ENCODE data around the gene TMBIM6.

The TMBIM6 gene

GRCh38 chr12:49796155-49796554 is 54.8 kb downstream of the TMBIM6 start:
- Histone ChIP-seq H3K79me2 (ENCODE audit: control insufficient read depth, insufficient read depth, low read length) (no peaks in the 10 kb centered on the region), H4K5ac (ENCODE audit: low read length) (no peak overlapping the region), H3K18ac (ENCODE audit: low read length) (no peak overlapping the region), H3K27me3 (ENCODE audit: insufficient read depth, low read length, poor library complexity) (no peaks in the 10 kb centered on the region), H3K36me3 (ENCODE audit: control insufficient read depth, insufficient read depth, low read length) (no peaks in the 10 kb centered on the region), H3K4me2 (ENCODE audit: low read length) (no peak overlapping the region), H3K4me1 (ENCODE audit: control insufficient read depth, low read depth, low read length) (no peaks in the 10 kb centered on the region), H2BK15ac (replicated peaks; ENCODE audit: low read depth) (no peak overlapping the region), H3K23ac (ENCODE audit: low read length) (no peak overlapping the region), H3K9ac (ENCODE audit: low read length) (no peak overlapping the region), H3K4me3 (ENCODE audit: low read length) (no peak overlapping the region), H3K79me1 (ENCODE audit: low read length) (no peaks in the 10 kb centered on the region), H2BK120ac (ENCODE audit: low read depth, low read length) (no peak overlapping the region), H3K4ac (ENCODE audit: low read depth, low read length) (no peak overlapping the region), H4K8ac (ENCODE audit: low read depth, low read length) (no peak overlapping the region), H3K27ac (ENCODE audit: low read depth, low read length) (no peak overlapping the region), H2BK5ac (ENCODE audit: low read length) (no peak overlapping the region), H2AK5ac (ENCODE audit: low read length) (no peak overlapping the region), H3K56ac (ENCODE audit: low read length) (no peak overlapping the region)
- DNase-seq, result no peak
- WGBS (ENCODE audit: extremely low coverage, insufficient coverage, low lambda C conversion rate), result no CpG with 5 or more reads among the region's 12 CpGs

- H4K5ac ChIP-seq (ENCODE audit: low read length), result no peak overlapping the region
- H3K18ac ChIP-seq (ENCODE audit: low read length), result no peak overlapping the region
- H3K36me3 ChIP-seq (ENCODE audit: control insufficient read depth, insufficient read depth, low read length), result no peaks in the 10 kb centered on the region
- no CpG with 5 or more reads among the region's 17 CpGs for WGBS (ENCODE audit: extremely low coverage, insufficient coverage, low lambda C conversion rate)
- H3K4ac ChIP-seq (ENCODE audit: low read depth, low read length), result no peak overlapping the region
- H3K23ac ChIP-seq (ENCODE audit: low read length), result no peak overlapping the region
- no peak overlapping the region for H2BK15ac ChIP-seq (replicated peaks; ENCODE audit: low read depth)
- no peak overlapping the region for H2BK5ac ChIP-seq (ENCODE audit: low read length)
- no peak for DNase-seq
- no peak overlapping the region for H3K56ac ChIP-seq (ENCODE audit: low read length)
- H3K79me1 ChIP-seq (ENCODE audit: low read length), result no peaks in the 10 kb centered on the region
- H3K9ac ChIP-seq (ENCODE audit: low read length), result no peak overlapping the region
- H2AK5ac ChIP-seq (ENCODE audit: low read length), result no peak overlapping the region
- no peak overlapping the region for H3K27ac ChIP-seq (ENCODE audit: low read depth, low read length)
- H2BK120ac ChIP-seq (ENCODE audit: low read depth, low read length), result no peak overlapping the region
- H3K79me2 ChIP-seq (ENCODE audit: control insufficient read depth, insufficient read depth, low read length), result no peaks in the 10 kb centered on the region
- H3K4me3 ChIP-seq (ENCODE audit: low read length), result no peak overlapping the region
- no peaks in the 10 kb centered on the region for H3K4me1 ChIP-seq (ENCODE audit: control insufficient read depth, low read depth, low read length)
- H4K8ac ChIP-seq (ENCODE audit: low read depth, low read length), result no peak overlapping the region
- no peak overlapping the region for H3K4me2 ChIP-seq (ENCODE audit: low read length)
- H3K27me3 ChIP-seq (ENCODE audit: insufficient read depth, low read length, poor library complexity), result no peaks in the 10 kb centered on the region
These were observed 55.5 kb downstream of the TMBIM6 start for GRCh38 chr12:49796606-49797448.

- Histone ChIP-seq H3K27ac (ENCODE audit: low read depth, low read length) (no peak overlapping the region), H2BK120ac (ENCODE audit: low read depth, low read length) (no peak overlapping the region), H3K9ac (ENCODE audit: low read length) (no peak overlapping the region), H3K4me3 (ENCODE audit: low read length) (no peak overlapping the region), H4K8ac (ENCODE audit: low read depth, low read length) (no peak overlapping the region), H3K36me3 (ENCODE audit: control insufficient read depth, insufficient read depth, low read length) (no peaks in the 10 kb centered on the region), H4K5ac (ENCODE audit: low read length) (no peak overlapping the region), H3K18ac (ENCODE audit: low read length) (no peak overlapping the region), H3K4me2 (ENCODE audit: low read length) (no peak overlapping the region), H3K4me1 (ENCODE audit: control insufficient read depth, low read depth, low read length) (no peaks in the 10 kb centered on the region), H2BK15ac (replicated peaks; ENCODE audit: low read depth) (no peak overlapping the region), H3K4ac (ENCODE audit: low read depth, low read length) (no peak overlapping the region), H3K56ac (ENCODE audit: low read length) (no peak overlapping the region), H2AK5ac (ENCODE audit: low read length) (no peak overlapping the region), H3K27me3 (ENCODE audit: insufficient read depth, low read length, poor library complexity) (no peaks in the 10 kb centered on the region), H3K23ac (ENCODE audit: low read length) (no peak overlapping the region), H3K79me2 (ENCODE audit: control insufficient read depth, insufficient read depth, low read length) (no peaks in the 10 kb centered on the region), H3K79me1 (ENCODE audit: low read length) (no peaks in the 10 kb centered on the region), H2BK5ac (ENCODE audit: low read length) (no peak overlapping the region)
- no peak for DNase-seq
- no CpG with 5 or more reads among the region's 2 CpGs for WGBS (ENCODE audit: extremely low coverage, insufficient coverage, low lambda C conversion rate)
These were observed 56.1 kb downstream of the TMBIM6 start for GRCh38 chr12:49797449-49797776.

- no peak overlapping the region for H3K4ac ChIP-seq (ENCODE audit: low read depth, low read length)
- no peak overlapping the region for H3K27ac ChIP-seq (ENCODE audit: low read depth, low read length)
- H3K4me2 ChIP-seq (ENCODE audit: low read length), result no peak overlapping the region
- WGBS (ENCODE audit: extremely low coverage, insufficient coverage, low lambda C conversion rate), result no CpG with 5 or more reads among the region's 7 CpGs
- no peak overlapping the region for H2BK120ac ChIP-seq (ENCODE audit: low read depth, low read length)
- no peaks in the 10 kb centered on the region for H3K79me2 ChIP-seq (ENCODE audit: control insufficient read depth, insufficient read depth, low read length)
- no peak overlapping the region for H2BK15ac ChIP-seq (replicated peaks; ENCODE audit: low read depth)
- DNase-seq, result no peak
- no peak overlapping the region for H3K18ac ChIP-seq (ENCODE audit: low read length)
- H3K56ac ChIP-seq (ENCODE audit: low read length), result no peak overlapping the region
- no peak overlapping the region for H4K8ac ChIP-seq (ENCODE audit: low read depth, low read length)
- H3K23ac ChIP-seq (ENCODE audit: low read length), result no peak overlapping the region
- H3K4me1 ChIP-seq (ENCODE audit: control insufficient read depth, low read depth, low read length), result no peaks in the 10 kb centered on the region
- no peak overlapping the region for H3K4me3 ChIP-seq (ENCODE audit: low read length)
- H3K27me3 ChIP-seq (ENCODE audit: insufficient read depth, low read length, poor library complexity), result no peaks in the 10 kb centered on the region
- H2BK5ac ChIP-seq (ENCODE audit: low read length), result no peak overlapping the region
- no peak overlapping the region for H2AK5ac ChIP-seq (ENCODE audit: low read length)
- H4K5ac ChIP-seq (ENCODE audit: low read length), result no peak overlapping the region
- H3K9ac ChIP-seq (ENCODE audit: low read length), result no peak overlapping the region
- H3K79me1 ChIP-seq (ENCODE audit: low read length), result no peaks in the 10 kb centered on the region
- H3K36me3 ChIP-seq (ENCODE audit: control insufficient read depth, insufficient read depth, low read length), result no peaks in the 10 kb centered on the region
These were observed 56.9 kb downstream of the TMBIM6 start for GRCh38 chr12:49798248-49798647.

GRCh38 chr12:49798934-49799333 is 57.6 kb downstream of the TMBIM6 start:
- H4K5ac ChIP-seq (ENCODE audit: low read length), result no peak overlapping the region
- H3K18ac ChIP-seq (ENCODE audit: low read length), result no peak overlapping the region
- H2AK5ac ChIP-seq (ENCODE audit: low read length), result no peak overlapping the region
- H3K23ac ChIP-seq (ENCODE audit: low read length), result no peak overlapping the region
- H3K79me2 ChIP-seq (ENCODE audit: control insufficient read depth, insufficient read depth, low read length), result no peaks in the 10 kb centered on the region
- H3K56ac ChIP-seq (ENCODE audit: low read length), result no peak overlapping the region
- no peaks in the 10 kb centered on the region for H3K79me1 ChIP-seq (ENCODE audit: low read length)
- H3K4ac ChIP-seq (ENCODE audit: low read depth, low read length), result no peak overlapping the region
- no peak for DNase-seq
- H3K9ac ChIP-seq (ENCODE audit: low read length), result no peak overlapping the region
- H2BK120ac ChIP-seq (ENCODE audit: low read depth, low read length), result no peak overlapping the region
- H2BK5ac ChIP-seq (ENCODE audit: low read length), result no peak overlapping the region
- H3K36me3 ChIP-seq (ENCODE audit: control insufficient read depth, insufficient read depth, low read length), result no peaks in the 10 kb centered on the region
- H3K4me3 ChIP-seq (ENCODE audit: low read length), result no peak overlapping the region
- no peak overlapping the region for H3K27ac ChIP-seq (ENCODE audit: low read depth, low read length)
- no CpG with 5 or more reads among the region's 2 CpGs for whole genome bisulfite sequencing (ENCODE audit: extremely low coverage, insufficient coverage, low lambda C conversion rate)
- H3K4me2 ChIP-seq (ENCODE audit: low read length), result no peak overlapping the region
- no peak overlapping the region for H2BK15ac ChIP-seq (replicated peaks; ENCODE audit: low read depth)
- H3K4me1 ChIP-seq (ENCODE audit: control insufficient read depth, low read depth, low read length), result no peaks in the 10 kb centered on the region
- no peak overlapping the region for H4K8ac ChIP-seq (ENCODE audit: low read depth, low read length)
- no peaks in the 10 kb centered on the region for H3K27me3 ChIP-seq (ENCODE audit: insufficient read depth, low read length, poor library complexity)
